IPS-20b (cell line): Measurements from ENCODE around the gene FAM131A.
A peak's percentile ranks its signal among the peaks of the same experiment; 100 is the strongest.
"Not testable (repeated sequence)": the region's sequence is repeated elsewhere in the genome, so short reads cannot be mapped to it uniquely, and the experiment has no call there.

Experiments
- H3K27ac ChIP-seq: one replicate; pipeline ENCODE4 v1.5.1; 2013; ENCODE audit warnings: low read length
- H3K27me3 ChIP-seq: 2 replicates; pipeline ENCODE4 v1.6.1; 2013; ENCODE audit warnings: mild to moderate bottlenecking, low read length, inconsistent platforms; ENCODE audit not compliant: insufficient read depth
- H3K36me3 ChIP-seq: 2 replicates; pipeline ENCODE4 v1.6.1; 2013; ENCODE audit warnings: low read depth, mild to moderate bottlenecking, inconsistent platforms, low read length, moderate library complexity; ENCODE audit not compliant: insufficient read depth
- H3K4me1 ChIP-seq: 2 replicates; pipeline ENCODE4 v1.6.1; 2013; ENCODE audit warnings: mild to moderate bottlenecking, control low read depth, inconsistent platforms, low read length, moderate library complexity; ENCODE audit not compliant: insufficient read depth
- H3K4me3 ChIP-seq: 2 replicates; pipeline ENCODE4 v1.5.1; 2013; ENCODE audit warnings: mild to moderate bottlenecking, low read length, inconsistent platforms
- H3K9ac ChIP-seq: 2 replicates; pipeline ENCODE4 v1.6.1; 2013; ENCODE audit warnings: low read depth, mild to moderate bottlenecking, inconsistent platforms, low read length, moderate library complexity
- H3K9me3 ChIP-seq: 2 replicates; pipeline ENCODE4 v1.6.1; 2013; ENCODE audit warnings: mild to moderate bottlenecking, low read depth, low read length, inconsistent platforms; ENCODE audit not compliant: insufficient read depth

The FAM131A gene

GRCh38 chr3:184334470-184335158, 2.8 kb upstream of the FAM131A start:
- H3K4me3 ChIP-seq: no peak overlapping the region
- no peak overlapping the region for H3K9ac ChIP-seq
- peaks cover 54% of the 10 kb centered on the region for H3K36me3 ChIP-seq
- H3K4me1 ChIP-seq: peaks cover 15% of the 10 kb centered on the region; the same call in 1 of the 2 replicates
- H3K27me3 ChIP-seq: no peaks in the 10 kb centered on the region
- no peaks in the 10 kb centered on the region for H3K9me3 ChIP-seq
- no peak overlapping the region for H3K27ac ChIP-seq

DNA sequence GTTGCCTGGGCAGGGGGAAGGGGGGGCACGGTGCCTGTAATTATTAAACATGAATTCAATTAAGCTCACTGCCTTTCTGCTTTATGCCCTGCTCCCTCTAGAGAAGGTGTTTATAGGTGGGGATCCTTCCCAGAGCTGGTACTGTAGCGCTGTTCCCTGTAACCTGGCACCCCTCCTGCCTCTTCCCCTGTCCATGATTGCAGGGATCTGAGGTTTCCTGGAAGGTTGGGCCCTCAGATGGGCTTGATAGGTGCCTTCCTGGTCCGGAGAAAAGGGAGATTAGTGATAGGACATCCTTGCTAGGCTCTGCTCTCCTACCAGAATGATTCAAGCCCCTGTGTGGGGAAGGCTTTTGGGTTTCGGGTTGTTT, 2.1 kb upstream of the FAM131A start:
- Histone ChIP-seq H3K4me3 (peak overlapping the region; percentile 93), H3K9ac (peak overlapping the region; percentile 45; the same call in 1 of the 2 replicates), H3K27me3 (no peaks in the 10 kb centered on the region), H3K27ac (peak overlapping the region; percentile 64), H3K36me3 (peaks cover 47% of the 10 kb centered on the region), H3K4me1 (peaks cover 15% of the 10 kb centered on the region; the same call in 1 of the 2 replicates), H3K9me3 (no peaks in the 10 kb centered on the region)

DNA sequence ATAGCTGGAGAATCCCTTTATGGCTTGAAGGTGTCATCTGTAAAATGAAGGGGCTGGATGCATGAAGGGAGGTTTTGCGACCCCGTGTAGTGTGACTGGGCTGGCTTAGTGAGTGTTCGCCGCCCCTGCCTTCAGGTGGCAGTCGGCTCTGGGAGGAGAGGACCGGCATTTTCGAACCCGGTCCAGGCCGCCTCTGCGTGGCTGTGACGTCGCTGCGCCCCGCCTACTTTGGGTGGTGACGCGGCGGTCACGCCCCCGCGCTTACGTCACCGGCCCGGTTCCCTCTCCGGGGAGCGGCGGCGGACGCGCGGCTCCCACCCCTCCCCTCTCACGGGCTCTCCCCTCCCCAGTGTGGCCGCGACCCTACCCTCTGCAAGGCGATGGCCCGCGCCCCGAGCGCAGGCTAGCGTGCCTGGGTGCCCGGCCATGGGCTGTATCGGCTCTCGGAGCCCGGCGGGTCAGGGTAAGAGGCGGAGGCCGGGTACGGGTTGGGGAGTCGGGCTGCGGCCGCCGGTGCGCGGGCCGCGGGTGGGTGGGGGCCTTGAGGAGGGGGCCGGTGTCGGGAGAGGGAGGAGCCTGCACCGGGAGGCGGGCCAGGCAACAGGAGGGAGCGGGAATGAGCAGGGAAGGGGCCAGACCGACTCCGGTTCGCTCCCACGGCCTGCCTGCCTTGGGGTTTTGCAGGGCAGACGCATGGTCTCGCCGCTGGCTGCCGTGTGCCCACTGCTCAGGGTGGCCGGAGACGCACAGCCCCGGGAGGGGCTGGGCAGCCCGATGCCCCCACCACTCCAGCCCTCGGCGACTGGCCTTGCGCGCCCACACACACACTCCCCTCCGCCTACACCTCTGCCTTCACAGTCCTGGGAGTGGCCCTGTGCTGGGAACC, 1.5 kb upstream of the FAM131A start:
- Histone ChIP-seq H3K27ac (peak overlapping the region; percentile 64), H3K4me3 (peak overlapping the region; percentile 93), H3K36me3 (peaks cover 43% of the 10 kb centered on the region), H3K27me3 (no peaks in the 10 kb centered on the region), H3K4me1 (peaks cover 15% of the 10 kb centered on the region), H3K9ac (peak overlapping the region; percentile 86), H3K9me3 (no peaks in the 10 kb centered on the region)

- peaks cover 35% of the 10 kb centered on the region for H3K36me3 ChIP-seq
- no peaks in the 10 kb centered on the region for H3K9me3 ChIP-seq
- peak overlapping the region; percentile 86 for H3K9ac ChIP-seq
- peak overlapping the region; percentile 8 for H3K27ac ChIP-seq
- H3K4me1 ChIP-seq: peaks cover 15% of the 10 kb centered on the region
- H3K4me3 ChIP-seq: peak overlapping the region; percentile 93
- no peaks in the 10 kb centered on the region for H3K27me3 ChIP-seq
Observed at GRCh38 chr3:184336547-184337398, 627 bp upstream of the FAM131A start.

DNA sequence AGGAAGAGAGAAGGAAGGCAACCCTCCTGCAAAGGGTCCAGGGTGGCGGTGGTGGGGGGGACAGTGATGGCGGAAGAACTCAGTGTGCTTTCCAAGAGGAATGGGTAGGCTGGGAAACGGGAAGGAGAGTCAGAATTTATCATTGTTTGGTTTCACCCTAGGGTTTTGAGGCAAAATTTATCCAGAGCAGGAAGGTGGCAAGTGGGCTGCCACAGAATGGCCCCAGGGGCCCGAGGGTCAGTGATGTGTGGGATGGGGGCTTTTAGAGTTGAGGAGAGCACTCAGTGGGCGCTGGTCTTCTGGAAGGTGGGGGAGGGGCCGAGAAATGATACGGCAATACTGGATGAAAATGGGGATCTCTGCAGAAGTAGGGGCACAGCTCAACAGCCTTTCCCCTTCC, 581 bp downstream of the FAM131A start:
- H3K27ac ChIP-seq: no peak overlapping the region
- H3K9ac ChIP-seq: peak overlapping the region; percentile 61; the same call in 1 of the 2 replicates
- peaks cover 15% of the 10 kb centered on the region for H3K4me1 ChIP-seq
- H3K4me3 ChIP-seq: peak overlapping the region; percentile 60; the same call in 1 of the 2 replicates
- no peaks in the 10 kb centered on the region for H3K27me3 ChIP-seq
- H3K36me3 ChIP-seq: peaks cover 32% of the 10 kb centered on the region
- H3K9me3 ChIP-seq: no peaks in the 10 kb centered on the region

DNA sequence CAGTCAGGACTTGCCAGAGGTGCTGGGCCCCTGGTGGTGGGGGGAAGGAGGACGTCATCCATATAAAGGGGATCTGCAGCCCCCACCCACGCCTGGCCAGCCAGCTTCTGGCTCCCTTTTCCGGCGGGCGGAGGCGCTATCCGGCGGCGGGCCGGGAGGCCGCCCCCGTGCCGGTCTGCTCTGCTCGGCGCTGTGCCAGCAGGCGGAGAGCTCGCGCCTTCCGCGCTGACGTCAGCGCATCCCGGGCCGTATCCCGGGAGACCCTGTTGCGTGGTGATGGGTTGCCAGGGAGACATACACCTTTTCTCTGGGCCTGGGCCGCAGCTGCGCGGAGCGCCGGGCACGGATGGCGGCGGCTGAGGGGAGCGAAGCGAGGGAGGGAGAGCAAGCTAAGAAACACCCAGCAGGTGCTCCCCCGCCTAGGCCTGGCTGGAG, 1.1 kb downstream of the FAM131A start:
- H3K4me3 ChIP-seq: peak overlapping the region; percentile 60; the same call in 1 of the 2 replicates

GRCh38 chr3:184339001-184339400, 1.6 kb downstream of the FAM131A start:
- Histone ChIP-seq H3K4me3 (peak overlapping the region; percentile 60; the same call in 1 of the 2 replicates), H3K27ac (no peak overlapping the region), H3K27me3 (no peaks in the 10 kb centered on the region), H3K9ac (peak overlapping the region; percentile 64; the same call in 1 of the 2 replicates), H3K9me3 (no peaks in the 10 kb centered on the region), H3K36me3 (peaks cover 29% of the 10 kb centered on the region), H3K4me1 (peaks cover 15% of the 10 kb centered on the region)

More for the DNA sequence above, 1.1 kb downstream of the FAM131A start:
- H3K9ac ChIP-seq: peak overlapping the region; percentile 64; the same call in 1 of the 2 replicates
- no peak overlapping the region for H3K27ac ChIP-seq
- H3K4me1 ChIP-seq: peaks cover 15% of the 10 kb centered on the region
- peaks cover 32% of the 10 kb centered on the region for H3K36me3 ChIP-seq
- no peaks in the 10 kb centered on the region for H3K27me3 ChIP-seq
- H3K9me3 ChIP-seq: no peaks in the 10 kb centered on the region

GRCh38 chr3:184339451-184340135, 2.2 kb downstream of the FAM131A start:
- H3K4me1 ChIP-seq: peaks cover 15% of the 10 kb centered on the region
- H3K4me3 ChIP-seq, H3K9ac ChIP-seq, H3K27ac ChIP-seq, H3K27me3 ChIP-seq, H3K9me3 ChIP-seq: not testable (repeated sequence)
- peaks cover 23% of the 10 kb centered on the region for H3K36me3 ChIP-seq

DNA sequence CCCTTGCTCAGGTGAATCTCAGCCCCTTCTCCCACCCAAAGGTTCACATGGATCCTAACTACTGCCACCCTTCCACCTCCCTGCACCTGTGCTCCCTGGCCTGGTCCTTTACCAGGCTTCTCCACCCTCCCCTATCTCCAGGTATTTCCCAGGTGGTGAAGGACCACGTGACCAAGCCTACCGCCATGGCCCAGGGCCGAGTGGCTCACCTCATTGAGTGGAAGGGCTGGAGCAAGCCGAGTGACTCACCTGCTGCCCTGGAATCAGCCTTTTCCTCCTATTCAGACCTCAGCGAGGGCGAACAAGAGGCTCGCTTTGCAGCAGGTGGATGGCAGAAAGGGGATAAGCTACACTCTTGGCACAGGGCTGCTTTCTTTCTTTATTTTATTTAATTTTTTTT, 4.5 kb downstream of the FAM131A start:
- H3K27me3 ChIP-seq: no peaks in the 10 kb centered on the region
- H3K4me3 ChIP-seq: no peak overlapping the region
- no peak overlapping the region for H3K27ac ChIP-seq
- peaks cover 15% of the 10 kb centered on the region for H3K4me1 ChIP-seq
- H3K9me3 ChIP-seq: no peaks in the 10 kb centered on the region
- H3K9ac ChIP-seq: no peak overlapping the region
- H3K36me3 ChIP-seq: peaks cover 21% of the 10 kb centered on the region

DNA sequence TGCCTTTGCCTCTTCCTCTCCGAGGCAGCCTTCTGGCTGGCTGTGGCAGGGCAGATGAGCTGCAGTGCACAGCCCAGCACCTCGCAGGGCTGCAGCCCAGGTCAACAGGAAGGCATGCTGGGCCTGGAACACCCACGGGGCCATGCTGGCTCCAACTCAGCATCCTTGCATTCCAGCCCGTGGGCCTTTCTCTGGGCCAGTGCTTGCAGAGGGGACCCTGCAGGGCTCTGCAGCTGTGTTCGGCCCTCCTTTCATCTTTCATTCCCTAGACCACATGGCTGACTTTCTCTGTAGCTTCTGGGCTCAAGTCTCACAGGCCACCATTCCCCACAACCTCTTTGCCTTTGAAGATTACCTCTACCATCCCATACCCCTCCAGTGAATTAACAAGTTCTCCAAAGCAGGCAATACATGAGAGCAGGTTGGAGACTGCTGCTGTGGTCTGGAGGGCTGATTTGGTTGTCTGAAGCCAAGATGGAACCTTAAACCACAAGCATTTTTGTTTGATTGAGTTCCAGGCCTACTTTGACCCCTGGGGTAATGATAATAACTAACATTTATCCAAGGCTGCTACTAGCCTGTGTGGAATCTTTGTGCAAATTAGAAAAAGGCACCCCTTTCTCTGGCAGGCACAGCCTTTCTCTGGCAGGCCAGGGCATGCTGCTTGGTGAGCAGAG, 5.9 kb downstream of the FAM131A start:
- H3K4me3 ChIP-seq: no peak overlapping the region
- H3K4me1 ChIP-seq: peaks cover 9% of the 10 kb centered on the region
- H3K36me3 ChIP-seq: peaks cover 24% of the 10 kb centered on the region
- H3K27ac ChIP-seq: no peak overlapping the region
- no peak overlapping the region for H3K9ac ChIP-seq
- no peaks in the 10 kb centered on the region for H3K27me3 ChIP-seq
- no peaks in the 10 kb centered on the region for H3K9me3 ChIP-seq
